A549 (cell line): Measurements from ENCODE around the gene STARD9.

Experiments
- CEBPB ChIP-seq, 2 experiments: fragments of >200 bp in 1 of 2; sonication (Bioruptor Twin) in 1 of 2; formaldehyde crosslinking in 1 of 2; IDR thresholded peaks; 2 replicates each; pipeline ENCODE4 v1.6.1; 2012 to 2016
- EP300 ChIP-seq, 2 experiments: fragments of >200 bp; sonication (Bioruptor Twin); formaldehyde crosslinking; IDR thresholded peaks; 2 replicates in 1 of 2; 3 replicates in 1 of 2; pipeline ENCODE4 v1.6.1; 2016 to 2017
- HEYL ChIP-seq: fragments of 250-450 bp; sonication (Bioruptor Pico); IDR thresholded peaks from 2 replicates; pipeline ENCODE4 v1.8.0; 2021; ENCODE audit warnings: mild to moderate bottlenecking, moderate library complexity
- JUN ChIP-seq, 2 experiments: fragments of >200 bp; sonication (Bioruptor Twin); formaldehyde crosslinking; IDR thresholded peaks; 2 replicates in 1 of 2; 3 replicates in 1 of 2; pipeline ENCODE4 v1.6.1; 2016 to 2017
- NR3C1 ChIP-seq: fragments of >200 bp; sonication (Bioruptor Twin); formaldehyde crosslinking; IDR thresholded peaks from 3 replicates; pipeline ENCODE4 v1.6.1; 2017
- POLR2A ChIP-seq: IDR thresholded peaks from 2 replicates; pipeline ENCODE4 v1.6.1; 2012; ENCODE audit warnings: mild to moderate bottlenecking, low read length
- RAD21 ChIP-seq, 2 experiments: fragments of >200 bp in 1 of 2; sonication (Bioruptor Twin) in 1 of 2; formaldehyde crosslinking in 1 of 2; IDR thresholded peaks in 1 of 2; conservative IDR thresholded peaks in 1 of 2; 2 replicates in 1 of 2; 3 replicates in 1 of 2; pipeline ENCODE4 v1.6.1; 2012 to 2018; ENCODE audit warnings: inconsistent platforms in 1 of 2
- RFX5 ChIP-seq: fragments of 450-650 bp; IDR thresholded peaks from 2 replicates; pipeline ENCODE4 v1.7.1; 2014; ENCODE audit warnings: antibody characterized with exemption, mild to moderate bottlenecking, moderate library complexity
- SMC3 ChIP-seq: fragments of >200 bp; sonication (Bioruptor Twin); formaldehyde crosslinking; IDR thresholded peaks from 3 replicates; pipeline ENCODE4 v1.6.1; 2018; ENCODE audit warnings: inconsistent platforms
- TF ChIP-seq, protein P1 (sequence below): fragments of >200 bp; sonication (Bioruptor Twin); formaldehyde crosslinking; IDR thresholded peaks from 3 replicates; pipeline ENCODE4 v1.5.1; 2016

DNA sequence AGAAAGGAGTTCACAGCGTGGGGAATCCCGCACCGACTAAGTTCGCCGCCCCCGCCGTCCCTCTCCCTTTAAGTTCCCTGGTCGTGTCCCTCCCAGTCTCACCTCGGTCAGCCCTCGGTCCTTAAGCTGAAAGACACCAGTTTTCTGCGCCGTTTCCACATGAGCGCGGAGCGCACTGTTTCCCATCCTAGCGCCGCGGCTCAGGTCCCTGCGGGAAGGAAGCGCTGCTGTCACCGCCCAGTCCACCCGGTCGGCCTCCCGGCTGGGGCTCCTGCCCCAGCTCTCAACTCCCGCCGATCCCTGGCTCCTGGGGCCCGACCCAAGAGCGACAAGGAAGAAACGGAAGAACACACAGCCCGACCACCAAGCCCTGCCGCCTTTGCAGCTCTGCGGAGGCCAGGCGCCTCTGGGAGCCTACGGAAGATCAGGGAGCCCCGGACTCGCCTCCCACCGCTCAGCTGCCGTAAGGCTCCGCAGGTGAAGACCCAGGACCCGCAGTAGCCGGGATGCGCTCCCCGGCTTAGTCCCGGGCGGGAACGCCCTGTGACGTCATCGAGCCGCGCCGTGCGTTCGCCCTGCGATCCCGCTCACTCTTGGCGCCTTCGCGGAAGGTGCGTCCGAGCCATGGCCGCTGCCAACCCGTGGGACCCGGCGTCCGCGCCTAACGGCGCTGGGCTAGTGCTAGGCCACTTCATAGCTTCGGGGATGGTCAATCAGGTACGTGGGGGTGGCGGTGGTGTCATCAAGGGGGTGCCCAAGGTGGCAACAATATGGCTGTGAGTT lies 27.0 kb upstream of the STARD9 start, which contains the start of the genes HAUS2 and LRRC57:
- TF ChIP-seq CEBPB (IDR thresholded peaks at IDR 0.05) (no peak), SMC3 (no peak), JUN (IDR thresholded peaks at IDR 0.05) (peak in 1 of 2 experiments; percentile 72; a peak in 2 of 5 replicates), HEYL (no peak), NR3C1 (no peak), RFX5 (0 out of 2 replicates have a peak, but pooled peaks have one; percentile 28), RAD21 (conservative IDR thresholded peaks at IDR 0.05 in 1 of 2, IDR thresholded peaks at IDR 0.05 in 1 of 2) (no peak), EP300 (IDR thresholded peaks at IDR 0.05) (no peak), POLR2A (peak; percentile 92)
- TF ChIP-seq, protein P1, sequence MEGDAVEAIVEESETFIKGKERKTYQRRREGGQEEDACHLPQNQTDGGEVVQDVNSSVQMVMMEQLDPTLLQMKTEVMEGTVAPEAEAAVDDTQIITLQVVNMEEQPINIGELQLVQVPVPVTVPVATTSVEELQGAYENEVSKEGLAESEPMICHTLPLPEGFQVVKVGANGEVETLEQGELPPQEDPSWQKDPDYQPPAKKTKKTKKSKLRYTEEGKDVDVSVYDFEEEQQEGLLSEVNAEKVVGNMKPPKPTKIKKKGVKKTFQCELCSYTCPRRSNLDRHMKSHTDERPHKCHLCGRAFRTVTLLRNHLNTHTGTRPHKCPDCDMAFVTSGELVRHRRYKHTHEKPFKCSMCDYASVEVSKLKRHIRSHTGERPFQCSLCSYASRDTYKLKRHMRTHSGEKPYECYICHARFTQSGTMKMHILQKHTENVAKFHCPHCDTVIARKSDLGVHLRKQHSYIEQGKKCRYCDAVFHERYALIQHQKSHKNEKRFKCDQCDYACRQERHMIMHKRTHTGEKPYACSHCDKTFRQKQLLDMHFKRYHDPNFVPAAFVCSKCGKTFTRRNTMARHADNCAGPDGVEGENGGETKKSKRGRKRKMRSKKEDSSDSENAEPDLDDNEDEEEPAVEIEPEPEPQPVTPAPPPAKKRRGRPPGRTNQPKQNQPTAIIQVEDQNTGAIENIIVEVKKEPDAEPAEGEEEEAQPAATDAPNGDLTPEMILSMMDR, result no peak
